ENCODE data around the gene RPL21.

Gene RPL21

DNA sequence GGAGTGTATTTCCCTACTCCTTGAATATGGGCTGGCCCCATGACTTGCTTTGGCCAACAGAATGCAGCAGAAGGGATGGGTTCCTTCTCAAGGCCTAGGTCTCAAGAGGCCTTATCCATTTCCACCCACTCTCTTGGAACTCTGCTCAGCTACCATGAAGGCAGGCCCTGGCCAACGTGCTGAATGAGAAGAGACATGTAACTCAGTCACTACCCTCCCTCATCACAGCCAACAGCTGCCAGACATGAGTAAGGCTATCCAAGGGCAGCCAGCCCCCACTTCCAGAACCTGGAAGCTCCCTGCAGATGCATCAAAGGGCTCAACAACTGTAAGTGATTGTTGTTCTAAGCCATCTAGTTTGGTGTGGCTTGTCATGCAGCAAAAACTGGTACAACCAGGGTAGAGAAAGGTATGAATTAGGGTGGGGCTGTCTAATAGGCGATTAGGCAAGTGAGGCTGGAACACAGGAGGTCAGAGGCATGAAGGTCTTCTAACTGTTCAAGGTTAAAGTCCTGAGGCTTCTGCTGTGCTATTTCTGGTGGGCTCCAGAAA is 17.8 kb downstream of the RPL21 start:
- Histone ChIP-seq H3K9me3 (ENCODE audit: severe bottlenecking) (no peaks in the 10 kb centered on the region), H3K4me3 (ENCODE audit: severe bottlenecking) (no peak overlapping the region), H3K27me3 (ENCODE audit: insufficient read depth, poor library complexity, severe bottlenecking) (no peaks in the 10 kb centered on the region), H3K4me1 (ENCODE audit: insufficient read depth, poor library complexity, severe bottlenecking) (no peaks in the 10 kb centered on the region), H3K27ac (ENCODE audit: poor library complexity, severe bottlenecking) (no peak overlapping the region), H3K36me3 (ENCODE audit: low read depth) (no peaks in the 10 kb centered on the region)
- DNase-seq (ENCODE audit: low spot score) (no peak), ATAC-seq (ENCODE audit: low read depth) (no peak)
- TF ChIP-seq, protein P1, sequence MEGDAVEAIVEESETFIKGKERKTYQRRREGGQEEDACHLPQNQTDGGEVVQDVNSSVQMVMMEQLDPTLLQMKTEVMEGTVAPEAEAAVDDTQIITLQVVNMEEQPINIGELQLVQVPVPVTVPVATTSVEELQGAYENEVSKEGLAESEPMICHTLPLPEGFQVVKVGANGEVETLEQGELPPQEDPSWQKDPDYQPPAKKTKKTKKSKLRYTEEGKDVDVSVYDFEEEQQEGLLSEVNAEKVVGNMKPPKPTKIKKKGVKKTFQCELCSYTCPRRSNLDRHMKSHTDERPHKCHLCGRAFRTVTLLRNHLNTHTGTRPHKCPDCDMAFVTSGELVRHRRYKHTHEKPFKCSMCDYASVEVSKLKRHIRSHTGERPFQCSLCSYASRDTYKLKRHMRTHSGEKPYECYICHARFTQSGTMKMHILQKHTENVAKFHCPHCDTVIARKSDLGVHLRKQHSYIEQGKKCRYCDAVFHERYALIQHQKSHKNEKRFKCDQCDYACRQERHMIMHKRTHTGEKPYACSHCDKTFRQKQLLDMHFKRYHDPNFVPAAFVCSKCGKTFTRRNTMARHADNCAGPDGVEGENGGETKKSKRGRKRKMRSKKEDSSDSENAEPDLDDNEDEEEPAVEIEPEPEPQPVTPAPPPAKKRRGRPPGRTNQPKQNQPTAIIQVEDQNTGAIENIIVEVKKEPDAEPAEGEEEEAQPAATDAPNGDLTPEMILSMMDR (IDR thresholded peaks at IDR 0.05; ENCODE audit: poor library complexity, severe bottlenecking) = no peak

DNA sequence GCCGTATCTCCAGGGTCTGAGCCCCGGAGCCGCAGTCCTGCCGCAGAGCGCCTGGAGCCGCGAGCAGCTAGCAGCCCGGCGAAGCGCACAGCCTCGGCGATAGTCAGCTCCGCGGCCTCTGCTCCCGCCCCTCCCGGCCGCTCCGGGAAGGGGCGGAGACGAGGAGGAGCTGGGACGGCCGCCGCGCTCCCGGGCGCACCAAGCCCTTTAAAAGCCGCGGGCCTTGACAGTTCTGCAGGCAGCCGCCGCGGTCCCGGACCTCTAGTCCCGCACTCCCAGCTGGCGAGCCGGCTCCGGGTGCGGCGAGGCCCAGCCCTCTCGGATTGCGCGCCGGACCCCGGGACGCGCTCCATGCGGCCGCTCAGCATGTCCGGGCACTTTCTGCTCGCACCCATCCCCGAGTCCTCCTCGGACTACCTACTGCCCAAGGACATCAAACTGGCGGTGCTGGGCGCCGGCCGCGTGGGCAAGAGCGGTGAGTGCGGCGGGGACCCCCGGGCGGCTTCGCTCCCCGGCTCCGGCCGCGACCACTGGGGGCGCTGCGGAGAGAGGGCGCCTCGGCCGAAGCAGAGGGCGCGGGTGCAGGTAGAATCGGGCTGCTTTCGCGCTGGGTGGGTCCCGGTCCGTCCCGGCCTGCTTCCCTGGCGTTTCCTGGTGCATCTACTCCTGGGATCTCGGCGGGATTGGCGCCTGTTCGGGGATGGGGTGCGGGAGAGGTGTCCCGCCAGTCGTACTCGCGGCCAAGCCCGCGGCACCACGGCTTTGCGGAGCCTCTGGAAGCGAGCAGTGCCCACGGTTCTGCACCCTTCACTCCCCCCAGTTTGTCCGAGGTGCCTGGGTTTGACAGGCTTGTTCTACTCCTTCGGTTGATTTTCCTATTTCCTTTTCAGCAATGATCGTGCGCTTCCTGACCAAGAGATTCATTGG is 19.5 kb downstream of the RPL21 start, which contains the start of gene RASL11A:
TSS of gene RASL11A (plus strand) at position 237 of the 927 bp plus-strand sequence. CDS start at position 352, 115 bp downstream.
- Histone ChIP-seq H3K4me1 (ENCODE audit: insufficient read depth, poor library complexity, severe bottlenecking) (no peaks in the 10 kb centered on the region), H3K27ac (ENCODE audit: poor library complexity, severe bottlenecking) (no peak within 1 kb of the TSS), H3K36me3 (ENCODE audit: low read depth) (no peaks in the 10 kb centered on the region), H3K9me3 (ENCODE audit: severe bottlenecking) (no peaks in the 10 kb centered on the region), H3K27me3 (ENCODE audit: insufficient read depth, poor library complexity, severe bottlenecking) (no peaks in the 10 kb centered on the region), H3K4me3 (ENCODE audit: severe bottlenecking) (peak within 1 kb of the TSS; percentile 55)
- DNase-seq (ENCODE audit: low spot score) (peak; percentile 71), ATAC-seq (ENCODE audit: low read depth) (peak; percentile 94)
- TF ChIP-seq, protein P1 (IDR thresholded peaks at IDR 0.05; ENCODE audit: poor library complexity, severe bottlenecking) = peak; percentile 95

DNA sequence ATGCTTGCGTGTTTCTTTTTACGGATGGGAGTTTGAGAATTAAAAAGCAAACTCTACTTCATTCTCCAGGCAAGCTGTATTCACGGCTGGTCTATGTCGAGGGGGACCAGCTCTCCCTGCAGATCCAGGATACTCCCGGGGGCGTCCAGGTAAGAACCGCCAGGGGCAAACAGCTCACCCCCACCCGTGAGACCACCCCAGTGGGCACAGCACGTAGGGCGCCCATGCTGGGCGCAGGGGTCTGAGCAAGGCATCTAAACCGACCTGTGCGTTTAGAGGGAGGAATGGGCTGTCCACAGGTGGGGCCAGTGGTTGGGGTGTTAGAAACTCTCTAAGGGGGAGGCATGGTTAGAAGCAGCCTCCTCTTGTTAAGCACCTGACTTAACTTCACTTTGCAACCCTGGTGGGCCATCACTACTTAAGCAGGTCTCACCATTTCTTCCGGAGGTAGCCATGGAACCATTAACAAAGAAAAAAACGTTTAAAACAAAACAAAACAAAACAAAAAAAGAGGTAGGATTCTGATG is 20.3 kb downstream of the RPL21 start:
- Histone ChIP-seq H3K9me3 (ENCODE audit: severe bottlenecking) (no peaks in the 10 kb centered on the region), H3K36me3 (ENCODE audit: low read depth) (no peaks in the 10 kb centered on the region), H3K27ac (ENCODE audit: poor library complexity, severe bottlenecking) (no peak overlapping the region), H3K4me3 (ENCODE audit: severe bottlenecking) (peak overlapping the region; percentile 55), H3K27me3 (ENCODE audit: insufficient read depth, poor library complexity, severe bottlenecking) (no peaks in the 10 kb centered on the region), H3K4me1 (ENCODE audit: insufficient read depth, poor library complexity, severe bottlenecking) (no peaks in the 10 kb centered on the region)
- TF ChIP-seq, protein P1 (IDR thresholded peaks at IDR 0.05; ENCODE audit: poor library complexity, severe bottlenecking) = no peak
- no peak for ATAC-seq (ENCODE audit: low read depth)
- no peak for DNase-seq (ENCODE audit: low spot score)

DNA sequence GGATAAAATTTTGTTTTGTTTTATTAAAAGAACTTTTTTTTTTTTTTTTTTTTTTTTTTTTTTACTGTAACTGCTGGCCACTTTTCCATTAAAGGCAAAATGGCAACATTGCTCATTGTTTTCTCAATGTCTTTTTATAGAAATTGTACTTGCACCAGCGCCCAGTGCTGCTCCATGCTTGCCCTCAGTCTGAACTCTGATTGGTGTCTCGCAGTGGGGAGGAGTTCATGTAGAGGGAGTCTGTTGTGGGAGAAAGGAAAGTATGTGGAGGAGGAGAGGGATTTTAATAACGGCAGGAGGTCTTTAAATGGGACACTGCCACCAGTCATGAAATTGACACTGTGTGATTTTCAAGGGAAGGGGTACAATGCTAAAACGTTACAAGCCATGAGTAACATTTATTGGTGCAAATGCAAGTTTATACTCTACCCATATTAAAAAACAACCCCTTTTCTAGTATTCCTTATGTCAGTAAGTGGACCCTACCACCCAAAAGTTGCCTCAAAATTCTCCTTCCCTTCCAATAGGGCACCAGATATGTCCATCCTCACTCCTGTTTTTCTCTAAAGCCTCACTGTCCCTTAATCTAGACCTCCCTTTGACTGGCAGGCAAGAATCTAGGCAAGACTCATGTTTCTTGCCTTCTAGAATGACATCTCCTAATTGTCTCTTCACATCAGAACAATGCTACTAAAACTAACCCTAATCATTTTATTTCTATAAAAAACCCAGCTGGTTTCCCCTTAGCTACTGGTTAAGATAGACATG is 22.5 kb downstream of the RPL21 start:
- Histone ChIP-seq H3K27me3 (ENCODE audit: insufficient read depth, poor library complexity, severe bottlenecking) (no peaks in the 10 kb centered on the region), H3K27ac (ENCODE audit: poor library complexity, severe bottlenecking) (no peak overlapping the region), H3K9me3 (ENCODE audit: severe bottlenecking) (no peaks in the 10 kb centered on the region), H3K4me1 (ENCODE audit: insufficient read depth, poor library complexity, severe bottlenecking) (no peaks in the 10 kb centered on the region), H3K4me3 (ENCODE audit: severe bottlenecking) (no peak overlapping the region), H3K36me3 (ENCODE audit: low read depth) (no peaks in the 10 kb centered on the region)
- DNase-seq (ENCODE audit: low spot score) (no peak), ATAC-seq (ENCODE audit: low read depth) (no peak)
- TF ChIP-seq, protein P1 (IDR thresholded peaks at IDR 0.05; ENCODE audit: poor library complexity, severe bottlenecking) = no peak
